ENCODE data around the gene PDE3B.
"Not testable (repeated sequence)": the region's sequence is repeated elsewhere in the genome, so short reads cannot be mapped to it uniquely, and the experiment has no call there.

Gene PDE3B

GRCh38 chr11:14756349-14756748 is 112.7 kb downstream of the PDE3B start:
- DNase-seq (ENCODE audit: low spot score), result no peak
- no peak for TF ChIP-seq CTCF (IDR thresholded peaks at IDR 0.05; ENCODE audit: extremely low read depth, missing control alignments)

GRCh38 chr11:14759300-14760012 is 115.9 kb downstream of the PDE3B start:
- DNase-seq (ENCODE audit: low spot score), result not testable (repeated sequence)

- TF ChIP-seq CTCF (IDR thresholded peaks at IDR 0.05; ENCODE audit: extremely low read depth, missing control alignments), result no peak
- DNase-seq (ENCODE audit: low spot score), result no peak
Measured at GRCh38 chr11:14764179-14764578, 120.6 kb downstream of the PDE3B start.

GRCh38 chr11:14764579-14765527 is 121.2 kb downstream of the PDE3B start:
- no peak for TF ChIP-seq CTCF (IDR thresholded peaks at IDR 0.05; ENCODE audit: extremely low read depth, missing control alignments)
- DNase-seq (ENCODE audit: low spot score), result peak; percentile 36

GRCh38 chr11:14766585-14766984 is 123.0 kb downstream of the PDE3B start:
- TF ChIP-seq CTCF (IDR thresholded peaks at IDR 0.05; ENCODE audit: extremely low read depth, missing control alignments), result no peak
- DNase-seq (ENCODE audit: low spot score), result no peak

- DNase-seq (ENCODE audit: low spot score), result no peak
- no peak for TF ChIP-seq CTCF (IDR thresholded peaks at IDR 0.05; ENCODE audit: extremely low read depth, missing control alignments)
Measured at GRCh38 chr11:14768526-14769188, 125.1 kb downstream of the PDE3B start.

- no peak for TF ChIP-seq CTCF (IDR thresholded peaks at IDR 0.05; ENCODE audit: extremely low read depth, missing control alignments)
- no peak for DNase-seq (ENCODE audit: low spot score)
Measured at GRCh38 chr11:14773755-14774154, 130.2 kb downstream of the PDE3B start.
